Breast epithelium (tissue), 3 donors: ENCODE data around the gene KCNQ5.

Source experiments
- CTCF ChIP-seq, 3 donors: fragments of 450-650 bp; IDR thresholded peaks; one replicate each; pipeline ENCODE4 v1.5.1; 2016 to 2017; ENCODE audit warnings: antibody characterized with exemption in 3 of 3, mild to moderate bottlenecking in 3 of 3, moderate library complexity in 3 of 3
- POLR2A ChIP-seq: fragments of 450-650 bp; IDR thresholded peaks from one replicate; pipeline ENCODE4 v1.6.1; 2016; ENCODE audit warnings: antibody characterized with exemption, mild to moderate bottlenecking, moderate library complexity
- POLR2AphosphoS5 ChIP-seq, 3 donors: sonication (generic); formaldehyde crosslinking; IDR thresholded peaks; one replicate each; pipeline ENCODE4 v1.6.1; 2017; ENCODE audit warnings: antibody characterized with exemption in 3 of 3

GRCh38 chr6:72933233-72933632, 311.4 kb downstream of the KCNQ5 start:
- TF ChIP-seq CTCF (IDR thresholded peaks at IDR 0.05) (no peak), POLR2AphosphoS5 (IDR thresholded peaks at IDR 0.05) (no peak), POLR2A (no peak)
